ENCODE results near the gene PSMC4.
A peak's percentile ranks its signal among the peaks of the same experiment; 100 is the strongest.

PSMC4 gene

DNA sequence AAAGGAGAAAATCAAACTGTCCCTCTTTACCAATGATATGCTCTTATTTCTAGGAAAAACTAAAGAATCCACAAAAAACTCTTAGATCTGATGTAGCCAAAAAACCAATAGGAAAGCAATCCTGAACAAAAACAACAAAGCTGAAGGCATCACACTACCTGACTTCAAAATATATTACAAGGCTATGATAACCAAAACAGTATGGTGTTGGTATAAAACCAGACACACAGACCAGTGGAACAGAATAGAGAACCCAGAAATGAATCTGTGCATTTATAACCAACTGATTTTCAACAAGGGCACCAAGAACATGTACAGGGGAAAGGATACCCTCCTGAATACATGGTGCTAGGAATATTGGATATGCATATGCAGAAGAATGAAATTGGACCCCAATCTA is 16.2 kb downstream of the PSMC4 start:
- no peak for DNase-seq (ENCODE audit: extremely low read depth in 1 of 2, low read depth in 1 of 2)

DNA sequence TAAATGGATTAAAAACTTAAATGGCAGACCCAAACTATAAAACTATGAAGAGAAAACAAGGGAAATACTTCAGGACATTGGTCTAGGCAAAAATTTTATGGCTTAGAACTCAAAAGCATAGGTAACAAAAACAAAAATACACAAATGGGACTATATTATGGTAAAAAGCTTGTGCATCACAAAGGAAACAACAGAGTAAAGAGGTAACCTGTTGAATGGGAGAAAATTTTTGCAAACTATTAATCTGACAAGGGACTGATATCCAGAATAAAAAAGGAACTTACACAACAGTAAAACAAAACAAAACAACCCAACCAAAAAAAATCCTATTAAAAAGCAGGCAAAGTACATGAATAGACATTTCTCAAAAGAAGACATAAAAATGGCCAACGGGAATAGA is 16.6 kb downstream of the PSMC4 start:
- DNase-seq (ENCODE audit: extremely low read depth in 1 of 2, low read depth in 1 of 2) = no peak

DNA sequence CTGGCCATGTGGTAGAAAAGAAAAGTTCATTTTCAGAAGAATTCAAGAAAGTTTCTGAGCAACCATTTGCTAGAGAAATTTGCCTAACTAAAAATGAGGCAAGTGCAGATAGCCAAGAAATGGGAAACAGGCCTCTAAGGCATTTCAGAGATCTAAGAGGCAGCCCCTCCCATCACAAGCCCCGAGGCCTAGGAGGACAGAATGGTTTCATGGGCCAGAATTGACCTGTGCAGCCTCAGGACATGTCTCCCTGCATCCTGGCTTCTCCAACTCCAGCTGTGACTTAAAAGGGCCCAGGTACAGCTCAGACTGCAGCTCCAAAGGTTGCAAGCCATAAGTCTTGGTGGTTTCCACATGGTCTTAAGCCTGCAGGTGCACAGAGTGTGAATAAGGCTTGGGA is 22.6 kb downstream of the PSMC4 start:
- DNase-seq (ENCODE audit: extremely low read depth in 1 of 2, low read depth in 1 of 2) = no peak

DNA sequence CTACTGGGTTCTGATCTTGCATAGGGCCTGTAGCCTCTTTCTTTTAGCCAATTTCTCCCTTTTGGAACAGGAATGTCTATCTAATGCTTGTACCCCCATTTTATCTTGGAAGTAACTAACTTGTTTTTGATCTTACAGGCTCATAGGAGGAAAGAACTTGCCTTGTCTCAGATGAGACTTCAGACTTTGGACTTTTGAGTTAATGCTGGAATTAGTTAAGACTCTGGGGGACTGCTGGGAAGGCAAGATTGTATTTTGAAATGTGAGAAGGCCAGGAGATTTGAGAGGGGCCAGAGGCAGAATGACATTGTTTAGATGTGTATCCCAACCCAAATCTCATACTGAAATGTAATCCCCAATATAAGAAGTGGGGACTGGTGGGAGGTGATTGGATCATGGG is 23.4 kb downstream of the PSMC4 start:
- no peak for DNase-seq (ENCODE audit: extremely low read depth in 1 of 2, low read depth in 1 of 2)

DNA sequence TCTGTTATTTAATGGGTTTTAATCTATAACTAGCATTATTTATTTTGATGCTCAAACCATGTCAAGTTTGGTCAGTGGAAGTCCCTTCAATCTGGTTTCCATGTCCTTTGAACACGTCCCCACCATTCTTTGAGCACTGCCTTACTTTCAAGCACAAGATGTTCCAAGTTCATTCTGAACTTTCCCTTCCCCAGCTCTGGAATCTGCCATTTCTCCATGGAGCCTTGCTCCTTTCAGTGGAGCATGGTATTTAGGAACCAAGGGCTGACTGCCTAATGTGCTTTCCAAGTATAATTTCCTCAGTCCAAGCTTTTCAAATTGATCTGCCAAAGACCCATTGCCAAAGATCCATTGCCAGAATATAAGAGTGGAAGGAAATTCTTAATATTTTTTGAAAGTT is 24.8 kb downstream of the PSMC4 start:
- DNase-seq (ENCODE audit: extremely low read depth in 1 of 2, low read depth in 1 of 2) = no peak

DNA sequence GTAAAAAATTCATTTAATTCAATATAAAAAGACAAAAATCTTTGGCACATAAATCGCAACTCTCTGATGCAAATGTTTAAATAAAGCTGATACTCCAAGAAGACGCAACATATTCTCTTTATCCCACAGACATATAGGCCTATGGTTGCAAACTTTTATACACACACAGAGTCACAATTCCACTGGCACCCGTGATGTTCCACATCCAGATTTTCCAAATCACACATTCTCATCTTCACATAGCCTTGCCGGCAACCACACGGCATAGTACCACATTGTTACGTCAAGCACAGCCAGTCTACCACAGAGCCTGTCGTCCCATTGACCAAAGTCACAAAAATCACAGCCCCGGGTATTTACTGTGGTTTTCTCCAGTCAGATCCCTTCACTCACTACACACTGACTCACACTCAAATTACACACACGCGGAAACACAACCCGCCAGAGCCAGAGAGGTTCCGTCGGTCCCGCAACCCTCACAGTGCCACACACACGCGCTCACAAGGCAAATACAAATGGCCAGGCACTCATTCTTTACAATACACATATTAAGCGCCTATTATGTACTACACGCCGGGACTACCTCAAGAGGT is 25.3 kb downstream of the PSMC4 start:
- DNase-seq (ENCODE audit: extremely low read depth in 1 of 2, low read depth in 1 of 2) = peak; percentile 22 to 36

DNA sequence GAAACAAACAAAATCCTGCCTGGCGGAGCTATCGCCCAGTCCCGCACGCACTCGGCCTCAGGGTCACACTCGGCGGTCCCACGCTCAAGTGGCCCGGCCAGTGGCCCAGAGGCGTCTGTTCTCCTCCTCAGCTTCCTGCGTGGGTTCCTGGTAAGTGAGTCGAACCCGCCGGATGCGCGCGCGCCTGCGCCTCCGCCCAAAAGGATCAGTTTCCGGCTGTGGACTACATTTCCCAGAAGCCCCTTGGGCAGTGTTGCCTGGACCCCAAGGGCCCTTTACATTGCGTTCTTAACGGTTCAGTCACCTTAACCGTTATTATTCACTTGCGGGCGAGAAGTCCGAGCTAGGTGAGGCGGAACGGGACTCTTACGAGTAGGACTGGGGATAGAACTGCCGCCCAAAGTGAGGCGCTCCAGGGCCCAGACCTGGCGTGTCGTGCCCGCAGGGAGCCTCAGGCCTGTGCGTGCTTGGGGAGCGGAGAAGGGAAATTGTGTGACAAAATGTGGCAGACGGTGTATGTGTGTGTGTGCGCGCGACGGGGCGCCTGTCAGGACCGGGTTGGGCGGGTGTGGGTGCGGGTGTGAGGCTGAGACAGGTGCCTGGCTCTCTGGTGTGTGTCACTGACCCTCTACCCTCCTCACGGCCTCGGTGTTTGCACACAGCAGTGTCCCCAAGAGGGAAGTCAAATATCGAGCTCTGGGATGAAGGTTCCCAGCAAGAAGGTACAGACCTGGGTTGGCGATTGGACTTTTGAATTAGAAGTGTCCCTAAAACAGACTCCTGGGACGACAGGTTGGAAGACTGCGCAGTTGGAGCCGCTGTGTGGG is 26.1 kb downstream of the PSMC4 start, which contains the start of gene ZNF546:
Gene ZNF546, plus strand, starts transcription at position 250 of the 827 bp plus-strand sequence. CDS start 1,267 bp downstream, outside the sequence.
- peak; percentile 82 to 89 for DNase-seq (ENCODE audit: extremely low read depth in 1 of 2, low read depth in 1 of 2)

DNA sequence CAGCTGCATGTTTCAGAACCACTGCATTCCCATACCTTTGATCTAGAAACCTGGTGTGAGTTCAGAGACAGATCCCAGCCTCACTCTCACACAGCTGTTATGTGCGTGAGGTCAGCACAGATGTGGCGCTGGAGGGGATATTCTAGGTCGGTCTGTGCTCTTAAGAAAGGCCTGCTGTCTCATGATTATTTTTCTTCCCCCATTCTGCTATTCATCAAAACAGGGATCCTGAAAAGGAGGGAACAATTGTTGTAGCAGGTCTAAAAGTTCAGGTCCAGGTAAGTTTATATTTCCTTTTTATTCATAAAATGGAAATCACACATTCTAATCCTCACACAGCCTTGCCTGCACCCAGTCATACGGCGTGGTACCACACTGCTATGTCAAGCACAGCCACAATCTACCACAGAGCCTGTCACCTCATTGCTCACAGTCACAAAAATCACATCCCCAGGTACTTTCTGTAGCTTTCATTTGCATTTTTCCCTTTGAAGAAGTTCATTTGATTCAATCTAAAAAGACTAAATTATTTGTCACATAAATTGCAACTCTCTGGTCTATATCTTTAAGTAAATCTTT is 26.8 kb downstream of the PSMC4 start:
- DNase-seq (ENCODE audit: extremely low read depth in 1 of 2, low read depth in 1 of 2) = peak in 1 of 2 donors; percentile 21

DNA sequence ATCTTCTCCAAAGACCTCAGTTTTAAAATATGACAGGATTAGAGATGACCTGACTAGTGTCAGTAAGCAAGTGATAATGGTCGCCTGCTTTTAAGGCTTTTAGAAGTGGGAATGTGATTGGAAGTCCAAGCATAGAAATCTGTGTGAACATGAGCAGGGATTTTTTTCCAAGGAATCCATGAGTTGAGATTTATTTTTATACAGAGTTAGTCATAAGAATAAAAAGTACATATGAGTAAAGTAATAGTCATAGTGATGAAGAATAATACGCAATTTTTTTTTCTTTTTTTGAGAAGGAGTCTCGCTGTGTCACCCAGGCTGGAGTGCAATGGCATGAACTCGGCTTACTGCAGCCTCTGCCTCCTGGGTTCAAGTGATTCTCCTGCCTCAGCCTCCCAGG is 27.5 kb downstream of the PSMC4 start:
- no peak for DNase-seq (ENCODE audit: extremely low read depth in 1 of 2, low read depth in 1 of 2)

DNA sequence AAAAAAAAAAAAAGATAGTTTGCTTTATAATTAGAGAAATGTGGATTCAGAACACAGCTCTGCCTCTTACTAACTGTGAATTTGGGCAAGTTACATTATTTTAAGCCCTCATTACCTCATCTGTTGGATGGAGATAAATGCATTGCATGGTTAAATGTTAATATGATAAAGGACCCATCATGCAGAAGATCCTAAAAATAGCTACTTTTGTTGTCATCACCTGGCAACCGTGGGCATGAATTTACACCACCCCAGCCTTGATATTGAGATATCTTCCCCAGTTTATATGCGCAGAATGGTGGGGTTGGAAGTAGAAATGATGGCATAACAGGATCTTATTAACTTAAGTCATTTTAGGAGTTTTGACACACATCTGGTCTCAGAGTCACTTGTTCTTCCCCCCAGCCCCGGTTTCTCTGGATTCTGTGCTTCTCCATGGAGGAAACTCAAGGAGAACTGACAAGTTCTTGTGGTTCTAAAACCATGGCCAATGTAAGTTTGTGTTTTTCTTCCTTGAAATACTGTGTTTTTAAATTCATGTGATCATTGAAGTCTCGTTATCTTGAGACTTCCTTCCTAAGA is 34.8 kb downstream of the PSMC4 start:
- no peak for DNase-seq (ENCODE audit: extremely low read depth in 1 of 2, low read depth in 1 of 2)

DNA sequence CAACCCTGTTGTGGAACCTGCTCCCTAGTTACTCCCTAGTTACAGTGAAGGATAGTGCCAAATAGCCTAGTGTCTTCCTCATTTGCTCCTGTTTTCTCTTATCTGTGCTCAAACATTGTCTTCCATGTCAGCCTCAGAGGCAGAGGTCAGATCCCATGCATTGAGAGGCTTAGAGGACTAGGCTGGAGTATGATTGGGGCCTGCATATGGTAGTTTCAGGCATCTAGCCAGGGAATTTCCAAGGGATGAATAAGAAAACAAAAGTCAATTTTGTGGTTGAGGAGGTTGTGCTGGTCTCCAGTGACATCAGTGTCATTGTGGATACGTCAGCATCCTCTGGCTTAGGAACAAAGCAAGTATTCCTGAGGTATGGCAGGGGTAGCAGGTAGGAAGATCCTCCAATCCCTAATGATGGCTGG is 35.3 kb downstream of the PSMC4 start:
- DNase-seq (ENCODE audit: extremely low read depth in 1 of 2, low read depth in 1 of 2) = no peak

DNA sequence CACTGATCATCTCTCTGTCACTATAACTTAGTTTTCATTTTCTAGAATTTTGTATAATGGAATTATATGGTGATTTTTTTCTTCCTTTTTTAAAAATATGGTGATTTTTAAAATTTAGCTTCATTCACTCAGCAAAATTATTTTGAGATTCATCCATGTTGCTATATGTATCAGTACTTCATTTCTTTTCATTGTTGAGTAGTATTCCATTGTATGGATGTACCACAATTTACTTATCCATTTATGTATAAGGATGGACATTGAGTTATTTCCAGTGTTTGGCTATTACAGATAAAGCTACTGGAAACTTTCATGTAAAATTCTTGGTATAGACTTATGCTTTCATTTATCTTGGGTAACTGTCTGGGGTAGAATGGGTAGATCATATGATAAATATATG is 38.7 kb downstream of the PSMC4 start:
- DNase-seq (ENCODE audit: extremely low read depth in 1 of 2, low read depth in 1 of 2) = no peak

DNA sequence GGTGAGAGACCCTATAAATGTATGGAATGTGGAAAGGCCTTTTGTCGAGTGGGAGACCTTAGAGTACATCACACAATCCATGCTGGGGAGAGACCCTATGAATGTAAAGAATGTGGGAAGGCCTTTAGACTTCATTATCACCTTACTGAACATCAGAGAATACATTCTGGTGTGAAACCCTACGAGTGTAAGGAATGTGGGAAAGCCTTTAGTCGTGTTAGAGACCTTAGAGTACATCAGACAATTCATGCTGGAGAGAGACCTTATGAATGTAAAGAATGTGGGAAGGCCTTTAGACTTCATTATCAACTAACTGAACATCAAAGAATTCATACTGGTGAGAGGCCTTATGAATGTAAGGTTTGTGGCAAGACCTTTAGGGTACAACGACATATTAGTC is 43.0 kb downstream of the PSMC4 start:
- DNase-seq (ENCODE audit: extremely low read depth in 1 of 2, low read depth in 1 of 2) = no peak

DNA sequence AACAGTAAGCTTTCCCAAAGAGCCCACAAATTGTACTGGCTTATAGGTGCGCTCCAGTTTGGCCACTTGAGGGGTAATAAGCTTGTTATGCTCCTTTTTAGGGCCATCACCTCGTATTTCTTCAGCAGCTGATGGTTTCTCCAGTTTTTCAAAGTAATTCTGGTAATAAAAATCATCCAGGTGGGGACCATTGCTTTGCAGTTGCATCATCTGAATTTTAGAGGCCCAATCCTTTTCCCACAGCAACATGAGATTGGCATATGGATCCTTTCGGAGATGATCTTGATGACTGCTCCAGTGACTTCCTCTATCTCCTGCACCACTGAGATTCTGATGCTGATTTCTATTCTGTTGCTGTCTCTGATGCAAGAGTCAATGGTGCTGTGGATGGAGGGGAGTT is 53.0 kb downstream of the PSMC4 start:
- no peak for DNase-seq (ENCODE audit: extremely low read depth in 1 of 2, low read depth in 1 of 2)

DNA sequence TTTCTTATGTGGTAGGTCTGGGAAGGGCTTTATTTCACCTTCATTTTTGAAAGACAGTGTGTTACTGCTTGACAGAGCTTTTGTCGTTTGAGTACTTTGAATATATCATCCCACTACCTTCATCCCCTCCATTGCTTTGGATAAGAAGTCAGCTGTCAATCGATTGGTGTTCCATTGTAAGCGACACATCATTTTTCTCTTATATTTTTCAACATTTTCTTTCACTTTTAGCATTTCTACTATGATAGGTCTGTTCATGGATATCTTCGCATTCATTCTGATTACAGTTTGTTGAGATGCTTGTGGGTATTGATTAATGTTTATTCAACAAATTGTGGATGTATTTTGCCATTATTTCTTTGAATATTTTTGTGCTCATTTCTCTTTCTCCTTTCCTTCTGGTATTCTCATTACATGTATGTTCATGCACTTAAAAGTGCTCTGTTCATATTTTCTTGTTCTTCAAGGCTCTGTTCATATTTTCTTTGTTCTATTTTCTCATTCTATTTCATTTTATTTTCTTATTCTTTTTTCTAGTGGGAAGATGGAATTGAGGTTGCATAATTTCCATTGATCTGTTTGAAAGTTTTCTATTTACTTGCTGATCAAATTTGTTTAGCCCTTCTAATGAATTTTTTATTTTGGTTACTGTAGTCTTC is 55.1 kb downstream of the PSMC4 start:
- DNase-seq (ENCODE audit: extremely low read depth in 1 of 2, low read depth in 1 of 2) = no peak

DNA sequence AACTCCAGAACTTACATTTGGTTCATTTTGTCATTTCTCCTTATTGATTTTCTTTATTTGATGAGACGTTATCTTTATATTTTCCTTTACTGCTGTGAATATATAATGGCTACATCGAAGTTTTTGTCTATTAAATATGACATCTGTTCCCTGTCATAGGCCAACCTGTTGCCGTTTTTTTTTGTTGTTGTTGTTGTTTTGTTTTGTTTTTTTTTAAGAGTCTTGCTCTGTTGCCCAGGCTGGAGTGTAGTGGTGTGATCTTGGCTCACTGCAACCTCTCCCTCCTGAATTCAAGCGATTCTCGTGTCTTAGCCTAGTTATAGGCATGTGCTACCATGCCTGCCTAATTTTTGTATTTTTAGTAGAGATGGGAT is 55.6 kb downstream of the PSMC4 start:
- DNase-seq (ENCODE audit: extremely low read depth in 1 of 2, low read depth in 1 of 2) = no peak
